Choroid plexus epithelial cell (primary cell): ENCODE measurements around the gene GUK1.
"Not testable (repeated sequence)": the region's sequence is repeated elsewhere in the genome, so short reads cannot be mapped to it uniquely, and the experiment has no call there.

Experiments used
- DNase-seq: peaks from one replicate; pipeline ENCODE4 v3.0.0-alpha.2; 2010; ENCODE audit warnings: low read depth
- H3K4me3 ChIP-seq: 2 replicates; pipeline ENCODE4 v1.5.1; 2011; ENCODE audit warnings: low read depth, mild to moderate bottlenecking, control low read depth, low read length, moderate library complexity
- CTCF ChIP-seq: conservative IDR thresholded peaks from 2 replicates; pipeline ENCODE4 v1.5.1; 2011; ENCODE audit warnings: low read depth, mild to moderate bottlenecking, control low read depth, inconsistent platforms, low read length, moderate library complexity

The GUK1 gene

GRCh38 chr1:228168563-228169270 is 28.6 kb downstream of the GUK1 start:
- no peak for DNase-seq
- no peak for TF ChIP-seq CTCF
- H3K4me3 ChIP-seq = no peak overlapping the region

GRCh38 chr1:228169345-228169744 is 29.3 kb downstream of the GUK1 start:
- H3K4me3 ChIP-seq = no peak overlapping the region
- no peak for TF ChIP-seq CTCF
- no peak for DNase-seq

- DNase-seq = no peak
- no peak overlapping the region for H3K4me3 ChIP-seq
- no peak for TF ChIP-seq CTCF
Observed at GRCh38 chr1:228170666-228171065, 30.6 kb downstream of the GUK1 start.

- no peak for TF ChIP-seq CTCF
- H3K4me3 ChIP-seq = no peak overlapping the region
- no peak for DNase-seq
Observed at GRCh38 chr1:228171221-228171891, 31.3 kb downstream of the GUK1 start.

GRCh38 chr1:228172591-228173527 is 32.8 kb downstream of the GUK1 start:
- no peak overlapping the region for H3K4me3 ChIP-seq
- DNase-seq = no peak
- TF ChIP-seq CTCF = no peak

- DNase-seq, H3K4me3 ChIP-seq: not testable (repeated sequence)
Observed at GRCh38 chr1:228173528-228174481, 33.7 kb downstream of the GUK1 start.
